Hepatocyte (in vitro differentiated cells): Measurements from ENCODE around the gene UQCR10. TPM values are rescaled to one million over a fixed set of nuclear protein-coding genes. Genes with fewer than 3 reads are reported as not detected.
A peak's percentile ranks its signal among the peaks of the same experiment; 100 is the strongest.

Experiments
- DNase-seq: peaks from one replicate; pipeline ENCODE4 v3.0.0-alpha.2; 2016; ENCODE audit warnings: low spot score
- H2AFZ ChIP-seq: fragments of 200-600 bp; sonication (generic); 2 replicates; pipeline ENCODE4 v1.6.0; 2016; ENCODE audit warnings: antibody characterized with exemption, mild to moderate bottlenecking
- H3K27ac ChIP-seq: fragments of 200-600 bp; sonication (generic); 2 replicates; pipeline ENCODE4 v1.5.1; 2016; ENCODE audit warnings: mild to moderate bottlenecking
- H3K27me3 ChIP-seq: fragments of 200-600 bp; sonication (generic); 2 replicates; pipeline ENCODE4 v1.6.1; 2016
- H3K36me3 ChIP-seq: fragments of 200-600 bp; sonication (generic); replicated peaks from 2 replicates; pipeline ENCODE4 v1.5.1; 2016; ENCODE audit warnings: low read depth; ENCODE audit not compliant: insufficient read depth
- H3K4me1 ChIP-seq: fragments of 200-600 bp; sonication (generic); 2 replicates; pipeline ENCODE4 v1.5.1; 2016; ENCODE audit warnings: mild to moderate bottlenecking, moderate library complexity; ENCODE audit not compliant: insufficient read depth
- H3K4me2 ChIP-seq: fragments of 200-600 bp; sonication (generic); 2 replicates; pipeline ENCODE4 v1.6.0; 2016
- H3K4me3 ChIP-seq: fragments of 200-600 bp; sonication (generic); 2 replicates; pipeline ENCODE4 v1.5.1; 2016; ENCODE audit warnings: mild to moderate bottlenecking
- H3K79me2 ChIP-seq: fragments of 200-600 bp; sonication (generic); 2 replicates; pipeline ENCODE4 v1.6.0; 2017; ENCODE audit warnings: mild to moderate bottlenecking
- H3K9me2 ChIP-seq: fragments of 200-600 bp; sonication (generic); replicated peaks from 2 replicates; pipeline ENCODE4 v1.6.0; 2017; ENCODE audit warnings: mild to moderate bottlenecking; ENCODE audit not compliant: insufficient read depth
- H3K9me3 ChIP-seq: fragments of 200-600 bp; sonication (generic); 2 replicates; pipeline ENCODE4 v1.5.1; 2016; ENCODE audit warnings: low read depth, mild to moderate bottlenecking
- H4K20me1 ChIP-seq: fragments of 200-600 bp; sonication (generic); 2 replicates; pipeline ENCODE4 v1.6.0; 2016; ENCODE audit warnings: mild to moderate bottlenecking; ENCODE audit not compliant: insufficient read depth, poor library complexity, severe bottlenecking
- EZH2 ChIP-seq: fragments of 200-600 bp; sonication (generic); IDR thresholded peaks from 2 replicates; pipeline ENCODE4 v1.6.1; 2016; ENCODE audit warnings: antibody characterized with exemption, mild to moderate bottlenecking, borderline replicate concordance
- EZH2phosphoT487 ChIP-seq: fragments of 200-600 bp; sonication (generic); IDR thresholded peaks from one replicate; pipeline ENCODE4 v1.6.1; 2018; ENCODE audit warnings: antibody characterized with exemption, mild to moderate bottlenecking, low read depth, moderate library complexity; ENCODE audit not compliant: unreplicated experiment, severe bottlenecking
- WGBS: methylation state at CpG from one replicate; pipeline ENCODE4 v1.1.6; 2016; ENCODE audit warnings: low lambda C conversion rate; ENCODE audit errors: missing lambda C conversion rate; 5-methylcytosine and 5-hydroxymethylcytosine counted together
- polyA plus RNA-seq: library from polyadenylated mRNA; unstranded; fragments of >200 nt; fragmentation: Nextera tagmentation; extraction: Ambion mirVana; gene quantifications from 2 replicates; pipeline ENCODE4 v1.2.1, GENCODE V29; 2016
- total RNA-seq: library from RNA; depleted of rRNA; stranded (reverse); fragments of >200 nt; gene quantifications from 2 replicates; pipeline ENCODE4 v1.2.3, GENCODE V29; 2014
- TF ChIP-seq, protein P1 (sequence below): fragments of 200-600 bp; sonication (generic); IDR thresholded peaks from 2 replicates; pipeline ENCODE4 v1.5.1; 2016; ENCODE audit warnings: antibody characterized with exemption, mild to moderate bottlenecking; ENCODE audit not compliant: poor library complexity

Gene UQCR10
- total and polyA plus RNA-seq, 2 experiments from 2014 or later, result 122 to 414 TPM

DNA sequence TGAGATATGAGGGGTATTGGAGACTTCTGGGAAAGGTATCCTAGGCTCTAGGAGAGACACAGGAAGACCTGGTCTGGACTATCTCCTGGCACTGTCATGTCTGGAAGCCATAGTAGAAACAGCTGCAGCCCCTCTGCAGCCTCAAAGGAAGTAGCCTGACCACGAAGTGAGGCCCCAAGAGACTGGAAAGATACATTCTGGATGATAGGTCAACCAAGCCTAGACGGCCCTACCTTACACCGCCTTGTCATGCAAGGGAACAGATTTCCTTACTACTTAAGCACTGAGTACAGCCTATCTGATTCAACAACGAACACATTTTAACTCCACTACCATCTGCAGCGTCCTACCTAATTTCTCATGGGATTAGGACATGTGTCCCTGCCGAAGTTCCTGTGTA lies 31.1 kb downstream of the UQCR10 start:
- DNase-seq, result no peak
- Histone ChIP-seq H3K27ac (peak overlapping the region; percentile 22), H3K9me2 (no peaks in the 10 kb centered on the region), H3K36me3 (no peaks in the 10 kb centered on the region), H3K79me2 (no peaks in the 10 kb centered on the region), H2AFZ (no peak overlapping the region), H4K20me1 (no peaks in the 10 kb centered on the region), H3K9me3 (no peaks in the 10 kb centered on the region), H3K4me1 (peaks cover 27% of the 10 kb centered on the region), H3K27me3 (no peaks in the 10 kb centered on the region), H3K4me3 (no peak overlapping the region), H3K4me2 (no peak overlapping the region)
- 79% methylated on average over 6 of the region's 6 CpGs for WGBS
- TF ChIP-seq EZH2phosphoT487, result no peak
- TF ChIP-seq, protein P1, sequence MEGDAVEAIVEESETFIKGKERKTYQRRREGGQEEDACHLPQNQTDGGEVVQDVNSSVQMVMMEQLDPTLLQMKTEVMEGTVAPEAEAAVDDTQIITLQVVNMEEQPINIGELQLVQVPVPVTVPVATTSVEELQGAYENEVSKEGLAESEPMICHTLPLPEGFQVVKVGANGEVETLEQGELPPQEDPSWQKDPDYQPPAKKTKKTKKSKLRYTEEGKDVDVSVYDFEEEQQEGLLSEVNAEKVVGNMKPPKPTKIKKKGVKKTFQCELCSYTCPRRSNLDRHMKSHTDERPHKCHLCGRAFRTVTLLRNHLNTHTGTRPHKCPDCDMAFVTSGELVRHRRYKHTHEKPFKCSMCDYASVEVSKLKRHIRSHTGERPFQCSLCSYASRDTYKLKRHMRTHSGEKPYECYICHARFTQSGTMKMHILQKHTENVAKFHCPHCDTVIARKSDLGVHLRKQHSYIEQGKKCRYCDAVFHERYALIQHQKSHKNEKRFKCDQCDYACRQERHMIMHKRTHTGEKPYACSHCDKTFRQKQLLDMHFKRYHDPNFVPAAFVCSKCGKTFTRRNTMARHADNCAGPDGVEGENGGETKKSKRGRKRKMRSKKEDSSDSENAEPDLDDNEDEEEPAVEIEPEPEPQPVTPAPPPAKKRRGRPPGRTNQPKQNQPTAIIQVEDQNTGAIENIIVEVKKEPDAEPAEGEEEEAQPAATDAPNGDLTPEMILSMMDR, result no peak
- no peak for TF ChIP-seq EZH2

DNA sequence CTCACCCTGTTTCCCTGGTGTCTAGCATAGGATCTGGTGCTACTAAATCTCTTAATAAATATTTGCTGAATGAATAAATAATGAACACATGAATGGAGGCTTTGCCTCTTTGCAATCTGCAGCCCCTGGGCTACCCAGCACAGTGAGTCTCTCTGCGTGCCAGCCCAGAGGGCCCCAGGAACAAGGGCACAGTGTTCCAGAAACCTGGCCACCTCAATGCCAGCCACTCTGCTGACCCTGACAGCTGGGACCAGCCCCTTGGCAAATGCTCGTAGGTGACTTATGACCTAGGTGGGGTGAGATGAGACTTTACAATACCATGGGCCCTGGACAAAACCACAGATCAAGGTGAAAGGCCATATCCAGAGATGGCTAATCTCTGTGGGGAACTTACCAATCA lies 31.6 kb downstream of the UQCR10 start:
- no peaks in the 10 kb centered on the region for H3K9me2 ChIP-seq
- WGBS, result 87% methylated on average over 2 of the region's 2 CpGs
- TF ChIP-seq EZH2phosphoT487 (no peak), EZH2 (no peak)
- TF ChIP-seq, protein P1, result no peak
- H3K4me3 ChIP-seq, result no peak overlapping the region
- H3K4me2 ChIP-seq, result peak overlapping the region; percentile 47
- H3K36me3 ChIP-seq, result no peaks in the 10 kb centered on the region
- H3K27me3 ChIP-seq, result no peaks in the 10 kb centered on the region
- H3K79me2 ChIP-seq, result no peaks in the 10 kb centered on the region
- H3K4me1 ChIP-seq, result peaks cover 27% of the 10 kb centered on the region
- H3K27ac ChIP-seq, result peak overlapping the region; percentile 22
- no peaks in the 10 kb centered on the region for H3K9me3 ChIP-seq
- no peaks in the 10 kb centered on the region for H4K20me1 ChIP-seq
- DNase-seq, result no peak
- H2AFZ ChIP-seq, result no peak overlapping the region

- Histone ChIP-seq H3K9me3 (no peaks in the 10 kb centered on the region), H3K4me2 (peak overlapping the region; percentile 47), H2AFZ (no peak overlapping the region), H4K20me1 (no peaks in the 10 kb centered on the region), H3K4me1 (peaks cover 27% of the 10 kb centered on the region), H3K79me2 (no peaks in the 10 kb centered on the region), H3K36me3 (no peaks in the 10 kb centered on the region), H3K27ac (peak overlapping the region; percentile 48), H3K4me3 (no peak overlapping the region), H3K9me2 (no peaks in the 10 kb centered on the region), H3K27me3 (no peaks in the 10 kb centered on the region)
- peak; percentile 78 for DNase-seq
- WGBS, result 72% methylated on average over 8 of the region's 8 CpGs
- TF ChIP-seq, protein P1, result no peak
- TF ChIP-seq EZH2, result no peak
These were observed 32.1 kb downstream of the UQCR10 start for GRCh38 chr22:29799217-29799680.

DNA sequence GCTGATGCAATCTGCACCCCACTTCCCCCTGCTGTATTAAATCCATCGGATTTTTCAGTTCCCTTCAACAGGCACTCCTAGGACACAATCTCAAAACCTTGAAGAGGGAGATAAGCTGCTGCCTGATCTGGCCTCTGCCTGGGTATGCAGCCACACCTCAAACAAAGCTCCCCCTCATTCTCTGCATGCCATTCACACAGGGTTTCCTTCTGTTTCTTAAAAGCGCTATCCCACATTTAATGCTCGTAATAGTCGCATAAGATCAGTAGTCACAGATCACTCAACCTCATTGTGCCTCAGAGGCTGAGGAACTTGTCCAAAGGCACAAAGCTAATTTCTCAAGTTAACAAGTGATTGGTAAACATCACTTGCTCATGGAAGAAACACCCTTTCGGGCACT lies 34.0 kb downstream of the UQCR10 start:
- WGBS, result 63% methylated on average over 5 of the region's 5 CpGs
- no peaks in the 10 kb centered on the region for H3K9me2 ChIP-seq
- H4K20me1 ChIP-seq, result no peaks in the 10 kb centered on the region
- H3K4me1 ChIP-seq, result peaks cover 19% of the 10 kb centered on the region
- H3K27ac ChIP-seq, result peak overlapping the region; percentile 43
- H3K4me2 ChIP-seq, result no peak overlapping the region
- H2AFZ ChIP-seq, result no peak overlapping the region
- H3K36me3 ChIP-seq, result no peaks in the 10 kb centered on the region
- no peaks in the 10 kb centered on the region for H3K27me3 ChIP-seq
- no peaks in the 10 kb centered on the region for H3K79me2 ChIP-seq
- no peaks in the 10 kb centered on the region for H3K9me3 ChIP-seq
- no peak for DNase-seq
- H3K4me3 ChIP-seq, result no peak overlapping the region
- TF ChIP-seq, protein P1, result no peak
- TF ChIP-seq EZH2phosphoT487 (no peak), EZH2 (no peak)
